HEK293T (cell line): ENCODE measurements around the gene ALDH6A1.

Experiments
- ARNT ChIP-seq: fragments of 450-650 bp; IDR thresholded peaks from 2 replicates; pipeline ENCODE4 v1.6.1; 2017; ENCODE audit warnings: mild to moderate bottlenecking
- BHLHE40 ChIP-seq: fragments of 450-650 bp; IDR thresholded peaks from 2 replicates; pipeline ENCODE4 v1.6.1; 2016; ENCODE audit warnings: mild to moderate bottlenecking, moderate library complexity, borderline replicate concordance
- FOXA1 ChIP-seq: fragments of 450-650 bp; IDR thresholded peaks from 2 replicates; pipeline ENCODE4 v1.6.1; 2016; ENCODE audit warnings: mild to moderate bottlenecking
- FOXM1 ChIP-seq: fragments of 450-650 bp; IDR thresholded peaks from 2 replicates; pipeline ENCODE4 v1.6.1; 2017; ENCODE audit warnings: mild to moderate bottlenecking, borderline replicate concordance
- SP1 ChIP-seq: fragments of 450-650 bp; IDR thresholded peaks from 2 replicates; pipeline ENCODE4 v1.6.1; 2017
- SUZ12 ChIP-seq: fragments of 450-650 bp; IDR thresholded peaks from 2 replicates; pipeline ENCODE4 v1.6.1; 2016; ENCODE audit warnings: mild to moderate bottlenecking
- TARDBP ChIP-seq: fragments of 450-650 bp; IDR thresholded peaks from 2 replicates; pipeline ENCODE4 v1.6.1; 2016

DNA sequence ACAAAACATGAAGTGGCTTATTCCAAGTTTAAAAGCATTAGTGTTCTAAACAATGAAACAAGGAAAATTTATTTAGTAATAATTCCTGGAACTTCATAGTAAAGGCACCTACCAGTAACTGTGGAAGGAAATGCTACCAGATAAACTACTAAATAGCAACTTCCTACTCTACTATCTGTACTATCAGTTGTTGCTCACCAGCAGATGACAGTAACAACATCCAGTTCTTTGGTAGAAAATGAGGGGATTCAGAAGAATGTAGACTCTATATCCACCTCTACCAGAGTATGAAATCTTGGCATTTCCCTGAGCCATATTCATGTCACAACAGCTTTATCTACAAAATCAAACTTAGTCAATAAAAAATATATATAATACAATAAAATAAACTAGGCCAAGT is 68.3 kb downstream of the ALDH6A1 start:
- TF ChIP-seq BHLHE40 (no peak), SUZ12 (no peak), FOXA1 (no peak), ARNT (no peak), TARDBP (no peak), FOXM1 (no peak), SP1 (no peak)
